ENCODE data around the gene RAB40B. TPM values are rescaled to one million over a fixed set of nuclear protein-coding genes. Genes with fewer than 3 reads are reported as not detected.

RAB40B gene
- polyA plus RNA-seq, 1 experiment = 9.4 TPM

- H3K4me3 ChIP-seq (ENCODE audit: low read depth, low read length) = no peak overlapping the region
- DNase-seq (ENCODE audit: low read depth) = no peak
- ChIA-PET CTCF (no interaction called here), POLR2A (no interaction called here)
- no peaks in the 10 kb centered on the region for H3K27me3 ChIP-seq (ENCODE audit: control insufficient read depth, insufficient read depth, low read length)
- H3K36me3 ChIP-seq (ENCODE audit: control insufficient read depth, insufficient read depth, low read length) = no peaks in the 10 kb centered on the region
- TF ChIP-seq CTCF (IDR thresholded peaks at IDR 0.05; ENCODE audit: insufficient read depth, low read depth, low read length) = no peak
Measured at GRCh38 chr17:82664701-82665182, 33.8 kb downstream of the RAB40B start.

- CTCF ChIA-PET = interaction anchor here (0.6 kb wide), 1 partner anchor 117 kb away, joined by 3 read pairs; no protein-coding TSS in a partner anchor
- no peaks in the 10 kb centered on the region for H3K36me3 ChIP-seq (ENCODE audit: control insufficient read depth, insufficient read depth, low read length)
- H3K4me3 ChIP-seq (ENCODE audit: low read depth, low read length) = no peak overlapping the region
- DNase-seq (ENCODE audit: low read depth) = no peak
- TF ChIP-seq CTCF (IDR thresholded peaks at IDR 0.05; ENCODE audit: insufficient read depth, low read depth, low read length) = no peak
- POLR2A ChIA-PET = no interaction called here
- H3K27me3 ChIP-seq (ENCODE audit: control insufficient read depth, insufficient read depth, low read length) = no peaks in the 10 kb centered on the region
Measured at GRCh38 chr17:82664276-82664575, 34.3 kb downstream of the RAB40B start.

GRCh38 chr17:82663381-82664275 is 34.9 kb downstream of the RAB40B start:
- TF ChIP-seq CTCF (IDR thresholded peaks at IDR 0.05; ENCODE audit: insufficient read depth, low read depth, low read length) = no peak
- 0 out of 2 replicates have a peak, but pooled peaks cover 2% of the 10 kb centered on the region for H3K36me3 ChIP-seq (ENCODE audit: control insufficient read depth, insufficient read depth, low read length)
- POLR2A ChIA-PET = no interaction called here
- CTCF ChIA-PET = interaction anchor here (0.6 kb wide), 1 partner anchor 118 kb away, joined by 3 read pairs; no protein-coding TSS in a partner anchor
- no peak overlapping the region for H3K4me3 ChIP-seq (ENCODE audit: low read depth, low read length)
- no peak for DNase-seq (ENCODE audit: low read depth)
- H3K27me3 ChIP-seq (ENCODE audit: control insufficient read depth, insufficient read depth, low read length) = no peaks in the 10 kb centered on the region

GRCh38 chr17:82662711-82663261 is 35.7 kb downstream of the RAB40B start:
- ChIA-PET POLR2A (no interaction called here), CTCF (no interaction called here)
- Histone ChIP-seq H3K27me3 (ENCODE audit: control insufficient read depth, insufficient read depth, low read length) (no peaks in the 10 kb centered on the region), H3K4me3 (ENCODE audit: low read depth, low read length) (no peak overlapping the region), H3K36me3 (ENCODE audit: control insufficient read depth, insufficient read depth, low read length) (0 out of 2 replicates have a peak, but pooled peaks cover 2% of the 10 kb centered on the region)
- no peak for TF ChIP-seq CTCF (IDR thresholded peaks at IDR 0.05; ENCODE audit: insufficient read depth, low read depth, low read length)
- no peak for DNase-seq (ENCODE audit: low read depth)
